BE2C (cell line): ENCODE results near the gene NATD1.

Source experiments
- DNase-seq: peaks from one replicate; pipeline ENCODE4 v3.0.0-alpha.2; 2020
- H3K27me3 ChIP-seq: fragments of 250-450 bp; sonication (Bioruptor Pico); 2 replicates; pipeline ENCODE4 v1.5.1; 2020; ENCODE audit warnings: mild to moderate bottlenecking
- H3K36me3 ChIP-seq: fragments of 250-450 bp; sonication (Bioruptor Pico); 2 replicates; pipeline ENCODE4 v1.5.1; 2020; ENCODE audit warnings: mild to moderate bottlenecking
- H3K4me1 ChIP-seq: fragments of 250-450 bp; sonication (Bioruptor Pico); 2 replicates; pipeline ENCODE4 v1.5.1; 2020
- H3K4me3 ChIP-seq: 2 replicates; pipeline ENCODE4 v1.5.1; 2011; ENCODE audit warnings: low read depth, low read length
- H3K9me3 ChIP-seq: fragments of 250-450 bp; sonication (Bioruptor Pico); 2 replicates; pipeline ENCODE4 v1.5.1; 2020
- CTCF ChIP-seq: IDR thresholded peaks from 2 replicates; pipeline ENCODE4 v1.5.1; 2012; ENCODE audit warnings: mild to moderate bottlenecking, low read depth, low read length

Gene NATD1

GRCh38 chr17:21243516-21244303, 9.5 kb downstream of the NATD1 start:
- H3K36me3 ChIP-seq = no peaks in the 10 kb centered on the region
- H3K4me3 ChIP-seq = no peak overlapping the region
- H3K27me3 ChIP-seq = no peaks in the 10 kb centered on the region
- TF ChIP-seq CTCF = no peak
- no peaks in the 10 kb centered on the region for H3K9me3 ChIP-seq
- no peaks in the 10 kb centered on the region for H3K4me1 ChIP-seq
- no peak for DNase-seq

- no peak for DNase-seq
- no peaks in the 10 kb centered on the region for H3K36me3 ChIP-seq
- H3K4me1 ChIP-seq = no peaks in the 10 kb centered on the region
- H3K27me3 ChIP-seq = no peaks in the 10 kb centered on the region
- no peaks in the 10 kb centered on the region for H3K9me3 ChIP-seq
- no peak overlapping the region for H3K4me3 ChIP-seq
- TF ChIP-seq CTCF = no peak
Measured at GRCh38 chr17:21242780-21243515, 10.3 kb downstream of the NATD1 start.

- Histone ChIP-seq H3K36me3 (no peaks in the 10 kb centered on the region), H3K9me3 (no peaks in the 10 kb centered on the region), H3K4me3 (no peak overlapping the region), H3K4me1 (no peaks in the 10 kb centered on the region), H3K27me3 (no peaks in the 10 kb centered on the region)
- DNase-seq = no peak
- no peak for TF ChIP-seq CTCF
Measured at GRCh38 chr17:21242026-21242697, 11.0 kb downstream of the NATD1 start.

GRCh38 chr17:21241564-21241963, 11.6 kb downstream of the NATD1 start:
- no peak for TF ChIP-seq CTCF
- DNase-seq = no peak
- H3K4me1 ChIP-seq = no peaks in the 10 kb centered on the region

GRCh38 chr17:21240369-21241055, 12.7 kb downstream of the NATD1 start:
- TF ChIP-seq CTCF = no peak

More at GRCh38 chr17:21241564-21241963, 11.6 kb downstream of the NATD1 start:
- Histone ChIP-seq H3K4me3 (no peak overlapping the region), H3K36me3 (no peaks in the 10 kb centered on the region), H3K27me3 (no peaks in the 10 kb centered on the region), H3K9me3 (no peaks in the 10 kb centered on the region)

More at GRCh38 chr17:21240369-21241055, 12.7 kb downstream of the NATD1 start:
- Histone ChIP-seq H3K36me3 (no peaks in the 10 kb centered on the region), H3K4me3 (no peak overlapping the region), H3K27me3 (no peaks in the 10 kb centered on the region), H3K9me3 (no peaks in the 10 kb centered on the region), H3K4me1 (no peaks in the 10 kb centered on the region)
- no peak for DNase-seq
